SH-SY5Y (cell line): Measurements from ENCODE around the gene ALKBH4.

Source experiments
- GATA2 ChIP-seq: IDR thresholded peaks from 2 replicates; pipeline ENCODE4 v1.6.1; 2011; ENCODE audit warnings: mild to moderate bottlenecking, low read depth, low read length
- GATA3 ChIP-seq: IDR thresholded peaks from 2 replicates; pipeline ENCODE4 v1.6.1; 2011; ENCODE audit warnings: low read depth, mild to moderate bottlenecking, low read length, moderate library complexity

DNA sequence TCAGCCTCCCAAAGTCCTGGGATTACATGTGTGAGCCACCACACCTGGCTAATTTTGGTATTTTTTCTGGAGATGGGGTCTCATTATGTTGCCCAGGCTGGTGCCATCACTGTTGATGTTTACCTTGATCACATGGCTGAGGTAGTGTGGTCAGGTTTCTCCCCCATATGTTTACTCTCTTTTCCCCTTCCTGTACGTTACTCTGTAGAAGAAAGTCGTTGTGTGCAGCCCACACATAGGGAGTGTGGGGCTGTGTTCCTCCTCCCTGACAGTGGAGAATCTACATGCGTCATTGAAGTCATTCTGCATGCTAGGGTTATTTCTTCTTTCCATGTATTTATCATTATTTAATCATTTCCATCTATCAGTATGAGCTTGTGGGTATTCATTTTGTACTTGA, 47.6 kb downstream of the ALKBH4 start:
- TF ChIP-seq GATA2, result no peak
- TF ChIP-seq GATA3, result no peak
